Adrenal gland (tissue), 12 donors: ENCODE measurements around the gene FGD4. TPM values are rescaled to one million over a fixed set of nuclear protein-coding genes. Genes with fewer than 3 reads are reported as not detected.

Source experiments
- DNase-seq, 7 donors: peaks; one replicate each; pipeline ENCODE4 v3.0.0-alpha.2; 2019 to 2020
- H3K27ac ChIP-seq, 5 donors: fragments of 200-600 bp; sonication (generic) in 4 of 5; 1 replicate in 3 of 5; 2 replicates in 2 of 5; pipeline versions ENCODE4 v1.5.1 to v1.8.0; 2016 to 2020; ENCODE audit warnings: mild to moderate bottlenecking in 1 of 5
- H3K27me3 ChIP-seq: fragments of 200-600 bp; 2 replicates; pipeline ENCODE4 v1.8.0; 2021
- H3K36me3 ChIP-seq, 2 donors: fragments of 200-600 bp; replicated peaks in 1 of 2; 1 replicate in 1 of 2; 2 replicates in 1 of 2; pipeline versions ENCODE4 v1.5.1 to v1.8.0; 2018 to 2022
- H3K4me1 ChIP-seq, 2 donors: fragments of 200-600 bp; replicated peaks in 1 of 2; 1 replicate in 1 of 2; 2 replicates in 1 of 2; pipeline versions ENCODE4 v1.5.1 to v1.8.0; 2018 to 2021
- H3K4me3 ChIP-seq, 4 donors: fragments of 200-600 bp; sonication (generic) in 3 of 4; one replicate each; pipeline ENCODE4 v1.5.1; 2016 to 2018
- H3K9me3 ChIP-seq, 3 donors: fragments of 200-600 bp; sonication (generic) in 1 of 3; replicated peaks in 1 of 3; 1 replicate in 2 of 3; 2 replicates in 1 of 3; pipeline versions ENCODE4 v1.5.1 to v1.8.0; 2016 to 2021
- CTCF ChIP-seq, 6 experiments: fragments of 450-650 bp in 4 of 6; fragments of 200-600 bp in 2 of 6; sonication (generic) in 1 of 6; IDR thresholded peaks; 1 replicate in 5 of 6; 2 replicates in 1 of 6; pipeline versions ENCODE4 v1.5.1 to v1.8.0; 2016 to 2021; ENCODE audit warnings: antibody characterized with exemption in 6 of 6, mild to moderate bottlenecking in 2 of 6, moderate library complexity in 1 of 6
- POLR2A ChIP-seq, 2 donors: fragments of 450-650 bp; IDR thresholded peaks; one replicate each; pipeline ENCODE4 v1.6.1; 2017; ENCODE audit warnings: antibody characterized with exemption in 2 of 2, mild to moderate bottlenecking in 2 of 2, moderate library complexity in 1 of 2
- WGBS, 4 donors: extraction: QIAGEN DNeasy Blood & Tissue Kit in 2 of 4; methylation state at CpG; one replicate each; pipeline versions ENCODE4 v1.1.5 to v1.1.7; 2013 to 2017; 5-methylcytosine and 5-hydroxymethylcytosine counted together
- intact Hi-C, 2 donors: fragments of 100-400 bp; cut with DNase I; formaldehyde crosslinking; loops; one replicate each; pipeline versions ENCODE4 v1.14.1 to v1.15.0; 2022 to 2023
- polyA plus RNA-seq, 3 donors: library from polyadenylated mRNA; stranded (reverse); fragments of 200-250 nt in 2 of 3; fragments of 350-450 nt in 1 of 3; fragmentation: Illumina TruSeq in 1 of 3; extraction: RNeasy Lipid Tissue Mini Kit (QIAGEN cat#74804) in 1 of 3; gene quantifications; one replicate each; pipeline ENCODE4 v1.2.3, GENCODE V29; 2013 to 2014
- small RNA-seq, 2 donors: library from RNA; depleted of rRNA; stranded (forward); fragments of <200 nt; gene quantifications; one replicate each; pipeline ENCODE3, GENCODE V24; 2016
- total RNA-seq, 9 donors: library from RNA; depleted of rRNA in 4 of 9; stranded (reverse); fragments of >200 nt in 4 of 9; fragments of 120-200 nt in 1 of 9; fragmentation: NEBNext Ultra II Directional in 1 of 9; extraction: Animal tissue kit (Norgen Biotek cat#: 25700) in 1 of 9; gene quantifications; one replicate each; pipeline versions ENCODE4 v1.1.0 to v1.2.4, GENCODE V29; 2013 to 2023
- donor health status: healthy with polysubstance abuse.
- donor health status: Bipolar disorder and iron deficiency.
- donor health status: DM: yes; HTN: yes; CAD: no.
- donor health status: DM: no; HTN: no; CAD: no.
- donor health status: DM: no; HTN: no; CAD: no.
- donor health status: DM: yes; HTN: yes; CAD: no.

The FGD4 gene
- total and polyA plus RNA-seq, 12 donors = 1.7 to 38.5 (median 16.6) TPM

GRCh38 chr12:32690927-32691326, 291.6 kb downstream of the FGD4 start:
- 80 to 97% (median 90%) methylated on average over 8 of the region's 8 CpGs for WGBS, 4 donors
- TF ChIP-seq POLR2A (IDR thresholded peaks at IDR 0.05) (no peak), CTCF (IDR thresholded peaks at IDR 0.05) (no peak)
- no peak overlapping the region for H3K4me3 ChIP-seq
- H3K27me3 ChIP-seq = no peaks in the 10 kb centered on the region
- no peak for DNase-seq
- no peaks in the 10 kb centered on the region for H3K36me3 ChIP-seq
- no peaks in the 10 kb centered on the region for H3K4me1 ChIP-seq
- intact Hi-C loops = no loop called here
- no peaks in the 10 kb centered on the region for H3K9me3 ChIP-seq
- H3K27ac ChIP-seq = no peak overlapping the region

GRCh38 chr12:32692358-32692757, 293.0 kb downstream of the FGD4 start:
- Histone ChIP-seq H3K27ac (no peak overlapping the region), H3K4me1 (no peaks in the 10 kb centered on the region), H3K4me3 (no peak overlapping the region), H3K36me3 (no peaks in the 10 kb centered on the region), H3K27me3 (no peaks in the 10 kb centered on the region), H3K9me3 (no peaks in the 10 kb centered on the region)
- DNase-seq = no peak
- TF ChIP-seq CTCF (IDR thresholded peaks at IDR 0.05) (no peak), POLR2A (IDR thresholded peaks at IDR 0.05) (no peak)
- WGBS, 4 donors = 74 to 94% (median 87%) methylated on average over 1 of the region's 1 CpG
- intact Hi-C loops = no loop called here

GRCh38 chr12:32693036-32693435, 293.7 kb downstream of the FGD4 start:
- H3K4me3 ChIP-seq = no peak overlapping the region
- no peaks in the 10 kb centered on the region for H3K4me1 ChIP-seq
- no peak for DNase-seq
- H3K9me3 ChIP-seq = no peaks in the 10 kb centered on the region
- TF ChIP-seq CTCF (IDR thresholded peaks at IDR 0.05) (no peak), POLR2A (IDR thresholded peaks at IDR 0.05) (no peak)
- H3K27ac ChIP-seq = no peak overlapping the region
- H3K27me3 ChIP-seq = no peaks in the 10 kb centered on the region
- intact Hi-C loops = no loop called here
- WGBS, 4 donors = 87 to 100% (median 94%) methylated on average over 1 of the region's 1 CpG
- H3K36me3 ChIP-seq = no peaks in the 10 kb centered on the region

Small RNA genes lying within 50 kb of the gene (small RNA-seq; reads per million reads assigned to genes)
- 0 reads per million in 2 donors for gene RF00019
- gene RNU6-494P = 0 reads per million in 2 donors
